ENCODE measurements around the gene APOL2. TPM values are rescaled to one million over a fixed set of nuclear protein-coding genes. Genes with fewer than 3 reads are reported as not detected.
A peak's percentile ranks its signal among the peaks of the same experiment; 100 is the strongest.
"Not testable (repeated sequence)": the region's sequence is repeated elsewhere in the genome, so short reads cannot be mapped to it uniquely, and the experiment has no call there.

APOL2 gene
- total RNA-seq, 2 experiments from 2014 or later = 77.0 to 85.4 TPM

DNA sequence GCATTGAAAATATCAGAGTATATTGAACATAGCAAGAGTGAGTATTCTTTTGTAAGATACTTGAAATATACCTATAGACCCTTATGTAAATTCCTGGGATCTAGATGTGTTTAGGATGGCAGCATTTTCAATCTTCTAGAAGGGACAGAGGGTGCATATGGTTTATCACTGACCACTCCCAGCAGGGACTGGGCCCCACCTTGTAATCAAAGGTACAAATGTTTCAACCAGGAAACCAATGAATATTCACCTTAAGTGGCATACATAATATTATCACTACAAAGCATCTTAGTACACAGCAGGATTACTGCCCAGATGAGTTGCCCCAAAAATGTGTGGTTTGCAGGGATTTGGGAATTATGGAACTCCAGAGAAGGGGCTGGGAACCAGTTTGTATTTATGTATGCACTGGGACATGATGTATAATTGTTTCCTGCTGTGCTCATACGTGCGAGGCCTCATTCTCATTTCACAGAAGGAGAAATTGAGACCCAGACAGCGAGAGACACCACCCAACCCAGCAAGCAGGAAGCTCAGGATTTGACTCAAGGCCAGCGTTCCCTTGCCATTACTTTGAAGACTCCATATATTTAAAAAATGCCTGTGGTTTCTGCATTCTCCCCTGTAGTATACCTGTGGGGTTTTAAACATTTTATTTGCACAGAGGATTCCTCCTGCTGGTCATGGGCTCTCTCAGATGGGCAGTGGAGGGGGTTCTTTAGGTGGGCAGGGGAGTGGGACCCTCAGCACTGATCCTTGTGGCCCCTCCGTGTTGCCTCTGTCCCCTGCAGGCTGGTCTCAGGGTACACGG, 42.9 kb downstream of the APOL2 start:
- Mint-ChIP-seq H3K27ac (no peak overlapping the region), H3K4me1 (peaks cover 33% of the 10 kb centered on the region), H3K36me3 (ENCODE audit: low read depth) (no peaks in the 10 kb centered on the region), H3K9me3 (no peaks in the 10 kb centered on the region), H3K4me3 (no peak overlapping the region), H3K27me3 (peaks cover 4% of the 10 kb centered on the region)
- POLR2A ChIA-PET = no interaction called here
- CTCF ChIA-PET = interaction anchor here (0.9 to 1.4 kb wide), 2 partner anchors 11 to 126 kb away, joined by 3 read pairs; no protein-coding TSS in a partner anchor
- DNase-seq = no peak

DNA sequence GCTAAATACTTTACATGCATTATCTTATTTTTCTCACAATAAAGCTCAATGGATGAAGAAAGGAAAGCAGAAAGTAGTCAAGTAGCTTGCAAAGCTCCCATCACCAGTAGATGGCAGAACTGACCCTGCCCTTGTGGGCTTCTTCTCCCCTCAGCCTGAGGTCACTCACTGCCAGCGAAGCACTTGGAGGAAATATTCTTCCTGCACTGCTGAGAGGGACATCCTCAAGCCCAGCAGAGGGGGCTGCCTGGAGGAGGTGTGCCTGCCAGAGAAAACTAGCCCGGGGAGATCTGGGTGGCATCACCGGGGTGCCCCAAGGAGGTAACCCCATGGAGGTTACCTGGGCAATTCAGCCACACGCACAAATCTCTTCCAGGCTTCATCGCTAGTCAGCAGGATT, 44.4 kb downstream of the APOL2 start:
- no peaks in the 10 kb centered on the region for H3K36me3 Mint-ChIP-seq (ENCODE audit: low read depth)
- POLR2A ChIA-PET = no interaction called here

DNA sequence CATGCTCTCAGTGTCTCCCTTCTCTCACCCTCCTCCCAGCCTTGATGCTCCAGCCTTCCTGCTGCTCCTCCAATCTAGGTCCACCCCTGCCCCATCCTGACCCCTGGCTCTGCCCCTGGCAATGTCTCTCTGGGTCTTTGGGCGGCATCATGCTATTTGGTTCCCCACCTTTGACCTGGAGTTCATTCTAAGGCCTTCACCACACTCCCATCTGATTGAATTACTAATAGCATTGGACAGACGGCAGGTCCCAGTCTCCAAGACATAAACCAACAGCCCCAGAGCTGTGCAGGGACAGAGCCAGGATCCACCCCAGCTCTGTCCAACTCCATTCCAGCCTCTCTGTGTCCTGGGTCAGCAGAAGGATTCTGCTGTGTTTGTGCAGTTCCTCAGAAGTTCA, 44.9 kb downstream of the APOL2 start:
- no peak for DNase-seq
- H3K9me3 Mint-ChIP-seq = no peaks in the 10 kb centered on the region
- peaks cover 6% of the 10 kb centered on the region for H3K27me3 Mint-ChIP-seq
- H3K36me3 Mint-ChIP-seq (ENCODE audit: low read depth) = no peaks in the 10 kb centered on the region
- no peak overlapping the region for H3K4me3 Mint-ChIP-seq
- ChIA-PET CTCF (interaction anchor here (0.6 to 1.8 kb wide), 5 partner anchors 11 to 44 kb away, joined by 3 to 7 read pairs (median 3); partner anchors contain the start of gene APOL2), POLR2A (no interaction called here)
- H3K27ac Mint-ChIP-seq = no peak overlapping the region
- peaks cover 30% of the 10 kb centered on the region for H3K4me1 Mint-ChIP-seq

More for the DNA sequence above, 44.4 kb downstream of the APOL2 start:
- Mint-ChIP-seq H3K27me3 (peaks cover 6% of the 10 kb centered on the region), H3K27ac (no peak overlapping the region), H3K9me3 (no peaks in the 10 kb centered on the region), H3K4me1 (peaks cover 30% of the 10 kb centered on the region), H3K4me3 (no peak overlapping the region)
- CTCF ChIA-PET = interaction anchor here (0.6 to 1.8 kb wide), 5 partner anchors 12 to 44 kb away, joined by 3 to 7 read pairs (median 3); partner anchors contain the start of gene APOL2
- peak; percentile 61 for DNase-seq

DNA sequence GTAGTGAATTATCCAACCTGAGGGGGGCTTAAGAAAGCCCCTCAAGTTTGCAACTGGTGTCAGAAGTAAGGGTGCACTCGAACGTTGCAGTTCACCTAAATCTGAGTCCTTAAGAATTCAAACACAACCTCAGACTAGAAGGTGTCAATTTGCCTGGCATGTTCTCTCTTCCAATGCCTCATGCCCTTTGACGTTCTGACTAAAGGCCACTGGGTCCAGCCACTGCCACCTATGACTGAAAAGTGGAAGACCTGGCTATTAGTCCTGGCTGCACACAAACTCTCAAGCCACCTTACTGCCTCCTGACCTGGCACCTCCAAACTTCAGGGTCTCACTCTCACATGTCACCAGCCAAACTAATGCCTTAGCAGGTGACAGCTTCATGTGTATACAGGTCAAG, 45.8 kb downstream of the APOL2 start:
- Mint-ChIP-seq H3K9me3 (no peaks in the 10 kb centered on the region), H3K4me1 (peaks cover 29% of the 10 kb centered on the region), H3K27me3 (peaks cover 6% of the 10 kb centered on the region), H3K27ac (no peak overlapping the region), H3K4me3 (no peak overlapping the region), H3K36me3 (ENCODE audit: low read depth) (no peaks in the 10 kb centered on the region)
- ChIA-PET POLR2A (no interaction called here), CTCF (interaction anchor here (1.8 kb wide), 1 partner anchor 45 kb away, joined by 7 read pairs; the partner anchor contains the start of gene APOL2)
- DNase-seq = no peak

DNA sequence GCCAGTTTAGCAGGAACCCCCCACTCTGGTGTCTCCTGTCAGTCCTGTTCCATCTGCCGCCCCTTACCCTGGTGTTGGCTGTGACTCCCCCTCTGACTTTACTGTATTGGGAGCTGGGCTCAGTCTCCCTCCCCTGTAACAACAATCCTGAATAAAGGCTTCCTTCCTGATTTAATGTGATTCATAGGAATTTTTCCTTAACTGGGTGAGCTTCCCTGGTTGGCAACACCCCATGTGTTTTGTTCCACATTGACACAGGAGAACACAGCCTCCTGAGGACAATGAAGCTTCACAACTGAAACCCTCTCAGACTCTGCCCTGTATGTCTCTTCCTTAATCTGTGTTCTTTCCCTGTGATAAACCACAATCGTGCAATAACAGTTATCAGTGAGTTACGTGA, 46.2 kb downstream of the APOL2 start:
- ChIA-PET CTCF (interaction anchor here (1.8 kb wide), 1 partner anchor 46 kb away, joined by 7 read pairs; the partner anchor contains the start of gene APOL2), POLR2A (no interaction called here)
- Mint-ChIP-seq H3K9me3 (no peaks in the 10 kb centered on the region), H3K27me3 (peaks cover 6% of the 10 kb centered on the region), H3K4me1 (peaks cover 25% of the 10 kb centered on the region), H3K36me3 (ENCODE audit: low read depth) (no peaks in the 10 kb centered on the region), H3K4me3 (no peak overlapping the region), H3K27ac (no peak overlapping the region)
- DNase-seq = no peak

DNA sequence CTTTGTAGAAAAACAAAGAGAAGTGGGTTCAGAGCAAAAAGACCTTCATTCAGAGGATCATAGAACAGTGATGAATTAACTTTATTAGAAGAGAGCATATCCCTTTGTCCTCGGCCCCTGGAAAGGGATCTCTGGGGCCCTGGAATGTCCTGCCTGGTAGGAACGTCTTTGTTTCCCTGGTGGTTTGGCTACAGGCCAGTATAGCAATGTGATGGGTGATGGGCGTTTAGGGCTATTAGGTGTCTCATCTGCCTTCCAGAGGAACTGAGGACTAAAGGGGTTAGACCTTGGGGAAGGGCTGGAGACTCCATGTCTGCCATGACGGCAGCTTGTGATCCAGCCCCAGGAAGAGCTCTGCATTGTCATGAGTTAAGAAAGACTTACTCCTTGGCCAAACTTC, 46.8 kb downstream of the APOL2 start:
- ChIA-PET CTCF (interaction anchor here (0.7 kb wide), 1 partner anchor 15 kb away, joined by 3 read pairs; no protein-coding TSS in a partner anchor), POLR2A (no interaction called here)
- Mint-ChIP-seq H3K4me3 (no peak overlapping the region), H3K4me1 (peaks cover 19% of the 10 kb centered on the region), H3K36me3 (ENCODE audit: low read depth) (no peaks in the 10 kb centered on the region), H3K27ac (no peak overlapping the region), H3K9me3 (no peaks in the 10 kb centered on the region), H3K27me3 (peaks cover 6% of the 10 kb centered on the region)
- no peak for DNase-seq

DNA sequence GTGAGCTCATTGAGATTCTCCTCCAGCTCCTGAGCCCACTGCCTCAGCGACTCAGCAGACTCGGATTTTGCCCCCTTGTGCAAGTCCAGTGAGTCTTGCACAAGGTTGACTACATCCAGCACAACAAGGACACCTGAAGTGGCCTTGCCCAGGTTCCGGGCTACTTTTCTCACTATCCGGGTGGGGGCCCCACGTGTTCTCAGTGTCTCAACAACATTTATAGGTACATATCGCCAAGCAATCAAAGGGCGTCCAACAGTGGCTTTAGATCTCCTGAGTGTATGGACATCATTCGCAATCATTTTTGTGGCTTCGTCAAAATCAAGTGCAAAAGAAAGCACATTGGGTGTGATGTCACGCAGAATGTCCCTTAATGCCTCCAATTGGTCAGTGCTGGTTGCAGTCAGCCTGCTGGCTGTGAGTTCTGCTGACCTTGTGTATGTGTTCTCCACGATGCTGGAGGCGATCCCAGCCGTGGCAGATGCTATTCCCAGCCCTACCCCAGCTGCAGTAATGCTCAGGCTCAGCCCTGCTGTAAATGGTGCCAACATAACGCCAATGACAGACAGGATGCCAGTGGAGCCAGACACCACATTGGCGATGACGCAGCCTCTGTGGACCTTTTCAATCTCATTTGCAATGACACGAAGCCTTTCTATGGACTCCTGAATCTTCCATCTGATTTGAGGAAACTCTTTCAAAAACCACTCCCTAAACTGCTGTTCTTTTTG, 48.1 kb downstream of the APOL2 start:
- Mint-ChIP-seq H3K27me3 (peaks cover 11% of the 10 kb centered on the region), H3K4me3 (no peak overlapping the region), H3K36me3 (ENCODE audit: low read depth) (no peaks in the 10 kb centered on the region), H3K4me1 (peaks cover 7% of the 10 kb centered on the region), H3K27ac (no peak overlapping the region), H3K9me3 (no peaks in the 10 kb centered on the region)
- POLR2A ChIA-PET = no interaction called here
- DNase-seq = no peak
- CTCF ChIA-PET = interaction anchor here (0.8 to 0.9 kb wide), 2 partner anchors 44 to 126 kb away, joined by 3 read pairs; no protein-coding TSS in a partner anchor

DNA sequence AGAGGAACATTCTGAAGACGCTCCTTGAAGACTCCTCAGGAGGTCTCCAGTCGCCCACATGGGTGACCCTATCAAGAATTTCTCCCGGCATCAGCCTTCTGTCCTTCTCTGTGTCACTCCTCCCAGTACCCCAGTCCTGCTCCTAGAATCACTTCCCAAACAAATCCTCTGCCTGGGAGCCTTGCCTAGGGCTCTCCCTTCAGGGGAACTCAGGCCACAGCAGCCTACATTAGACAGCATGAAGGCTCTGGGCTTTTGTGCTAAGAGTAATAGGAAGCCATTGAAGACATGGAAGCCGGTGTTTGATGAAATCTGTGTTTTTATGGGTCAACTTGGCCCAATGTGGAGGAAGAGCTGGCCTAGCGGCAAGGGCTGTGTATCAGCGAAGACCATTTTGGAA, 51.5 kb downstream of the APOL2 start:
- H3K36me3 Mint-ChIP-seq (ENCODE audit: low read depth); DNase-seq; H3K4me3 Mint-ChIP-seq; H3K4me1 Mint-ChIP-seq; CTCF ChIA-PET; H3K9me3 Mint-ChIP-seq; POLR2A ChIA-PET; H3K27ac Mint-ChIP-seq: not testable (repeated sequence)
- peaks cover 17% of the 10 kb centered on the region for H3K27me3 Mint-ChIP-seq

DNA sequence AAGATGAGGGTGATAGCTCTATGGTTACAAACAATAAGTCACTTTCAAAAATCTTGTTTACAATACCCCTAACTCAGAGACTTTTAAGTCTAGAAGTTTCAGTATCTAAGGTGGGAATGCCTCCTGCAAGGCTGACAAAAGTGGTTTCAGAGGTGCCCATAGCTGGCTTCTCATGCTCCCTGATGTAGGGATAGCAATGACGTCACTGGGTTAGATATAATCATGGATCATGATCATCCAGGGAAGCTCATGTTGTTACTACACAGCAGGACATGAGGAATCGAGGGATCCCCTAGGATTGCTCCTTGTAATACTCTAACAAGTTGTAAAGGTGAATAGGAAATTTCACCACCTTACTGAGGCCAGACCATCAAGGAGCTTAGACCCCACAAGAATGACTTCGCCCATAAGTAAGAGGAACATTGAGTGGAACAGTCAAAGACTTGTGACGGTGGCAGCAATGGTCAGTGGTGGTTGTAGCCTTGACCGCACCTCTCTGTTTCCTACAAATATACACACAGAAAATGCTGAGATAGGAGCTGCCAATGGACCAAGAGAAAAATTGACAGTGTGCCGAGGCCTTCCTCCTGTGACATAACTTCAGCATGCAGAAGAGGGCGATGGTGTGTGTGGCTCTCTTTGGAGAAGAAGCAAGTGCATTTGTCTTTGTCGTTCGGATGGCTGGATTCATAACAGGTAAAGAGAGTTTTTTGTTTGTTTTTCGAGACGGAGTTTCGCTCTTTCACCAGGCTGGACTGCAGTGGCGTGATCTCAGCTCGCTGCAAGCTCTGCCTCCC, 53.3 kb downstream of the APOL2 start:
- Mint-ChIP-seq H3K27me3 (peaks cover 17% of the 10 kb centered on the region), H3K36me3 (ENCODE audit: low read depth) (no peaks in the 10 kb centered on the region), H3K27ac (no peak overlapping the region), H3K9me3 (no peaks in the 10 kb centered on the region), H3K4me1 (no peaks in the 10 kb centered on the region), H3K4me3 (no peak overlapping the region)
- ChIA-PET POLR2A (no interaction called here), CTCF (interaction anchor here (0.6 to 0.8 kb wide), 3 partner anchors 10 to 642 kb away, joined by 3 read pairs; no protein-coding TSS in a partner anchor)
- no peak for DNase-seq

DNA sequence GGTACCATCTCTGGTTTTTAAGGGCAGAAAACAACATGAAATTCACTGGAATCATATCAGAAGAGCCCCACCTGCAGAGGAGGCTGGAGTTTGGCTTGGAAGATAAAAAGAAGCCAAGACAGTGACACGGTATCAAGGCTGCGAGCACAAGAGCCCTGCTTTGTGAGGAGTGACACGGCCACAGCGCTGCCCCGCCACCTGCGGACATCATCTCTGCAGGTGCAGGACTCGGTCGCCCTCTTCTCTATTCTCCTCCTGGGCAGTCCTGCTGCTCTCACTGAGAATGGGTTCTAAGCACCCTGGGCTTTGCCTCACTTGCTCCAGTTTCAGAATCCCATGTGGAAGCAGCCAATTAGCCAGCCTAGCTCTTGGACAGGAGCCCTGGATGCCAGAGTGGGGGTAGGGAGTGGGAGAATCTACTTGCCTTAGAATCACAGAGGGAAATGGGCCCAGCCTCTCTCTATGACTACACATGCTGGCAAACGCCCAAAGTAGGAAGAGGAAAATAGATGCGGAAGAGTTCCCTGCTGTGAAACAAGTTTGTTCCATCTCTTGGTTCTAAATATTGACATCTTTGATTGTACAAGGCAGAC, 54.8 kb downstream of the APOL2 start:
- Mint-ChIP-seq H3K27ac (no peak overlapping the region), H3K27me3 (peaks cover 16% of the 10 kb centered on the region), H3K4me1 (peaks cover 3% of the 10 kb centered on the region), H3K36me3 (ENCODE audit: low read depth) (no peaks in the 10 kb centered on the region), H3K9me3 (no peaks in the 10 kb centered on the region), H3K4me3 (no peak overlapping the region)
- no peak for DNase-seq
- POLR2A ChIA-PET = no interaction called here
- CTCF ChIA-PET = no interaction called here

DNA sequence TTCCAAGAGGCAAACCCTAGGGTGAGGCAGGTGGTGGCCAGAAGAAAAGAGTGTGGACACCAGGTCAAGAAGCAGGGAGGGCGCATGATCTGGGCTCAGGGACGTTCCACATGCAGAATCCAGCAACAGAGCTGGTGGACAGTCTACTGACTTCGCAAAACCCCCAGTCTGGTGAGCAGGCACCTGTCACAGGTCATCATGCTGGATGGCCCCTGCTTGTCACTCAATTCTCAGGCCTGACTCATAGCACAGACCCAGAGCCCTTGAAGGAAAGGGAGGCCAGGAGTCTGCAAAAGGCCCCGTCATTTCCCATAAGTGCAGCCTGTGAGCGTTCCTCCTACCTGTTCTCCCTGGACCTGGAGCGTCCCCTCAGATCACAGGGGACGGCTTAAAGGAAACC, 55.9 kb downstream of the APOL2 start:
- ChIA-PET POLR2A (no interaction called here), CTCF (interaction anchor here (0.9 kb wide), 1 partner anchor 11 kb away, joined by 3 read pairs; no protein-coding TSS in a partner anchor)
- Mint-ChIP-seq H3K9me3 (no peaks in the 10 kb centered on the region), H3K27me3 (peaks cover 16% of the 10 kb centered on the region), H3K4me1 (peaks cover 3% of the 10 kb centered on the region), H3K4me3 (no peak overlapping the region), H3K27ac (no peak overlapping the region), H3K36me3 (ENCODE audit: low read depth) (no peaks in the 10 kb centered on the region)
- DNase-seq = no peak

DNA sequence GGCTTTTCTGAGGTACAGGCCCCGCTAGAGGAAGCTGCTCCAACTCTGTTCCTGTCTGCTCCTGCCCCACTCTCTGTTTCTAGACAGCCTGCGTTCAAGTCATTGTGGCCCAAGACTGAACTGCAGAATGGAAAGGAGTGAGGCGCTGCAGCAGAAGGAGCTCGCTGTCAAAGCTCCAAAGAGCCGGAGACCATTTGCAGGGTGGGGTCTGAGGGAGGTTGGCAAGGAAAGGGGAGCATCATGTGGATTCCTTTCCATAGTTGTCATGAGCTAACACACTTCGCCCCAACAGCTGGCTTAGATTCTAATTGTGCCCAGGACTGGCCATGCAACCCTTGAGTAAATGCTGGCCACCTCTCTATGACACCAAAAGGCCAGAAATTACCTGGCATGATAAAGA, 56.5 kb downstream of the APOL2 start:
- Mint-ChIP-seq H3K27ac (no peak overlapping the region), H3K4me1 (peaks cover 3% of the 10 kb centered on the region), H3K27me3 (peaks cover 16% of the 10 kb centered on the region), H3K36me3 (ENCODE audit: low read depth) (no peaks in the 10 kb centered on the region), H3K4me3 (no peak overlapping the region), H3K9me3 (no peaks in the 10 kb centered on the region)
- POLR2A ChIA-PET = no interaction called here
- no peak for DNase-seq
- CTCF ChIA-PET = interaction anchor here (0.9 kb wide), 1 partner anchor 12 kb away, joined by 3 read pairs; no protein-coding TSS in a partner anchor

Measured in activated CD4-positive, alpha-beta T cell treated with anti-CD3 and anti-CD28 coated beads, Interleukin-2, amount 10 ng/mL, durations not matched to agents 7 days and 5 days (primary cell).